IMR-90 (cell line): Measurements from ENCODE around the gene SYT8. TPM values are rescaled to one million over a fixed set of nuclear protein-coding genes. Genes with fewer than 3 reads are reported as not detected.

Experiments
- ATAC-seq: fragments of 200-7000 bp; cut with Tn5 transposase; 2 replicates; pipeline ENCODE4 v1.9.1; 2020; ENCODE audit warnings: low read depth, mild to moderate bottlenecking, moderate library complexity
- BruUV-seq: library from RNA; stranded (reverse); fragments of 400-500 nt; replicated peaks from 2 replicates; lab custom pipeline; 2021; lab: Mats Ljungman, UMichigan
- CTCF ChIA-PET: fragments of 300-600 bp; formaldehyde crosslinking; extraction: SDS; loops from one replicate; lab custom pipeline; 2021; ENCODE audit warnings: antibody characterized with exemption; lab: Yijun Ruan, JAX
- POLR2A ChIA-PET: fragments of 300-600 bp; sonication (Branson Sonifier 250); formaldehyde crosslinking; loops from one replicate; lab custom pipeline; 2022; ENCODE audit warnings: antibody characterized with exemption; ENCODE audit not compliant: unreplicated experiment; lab: Charles Lee
- DNase-seq: peaks from one replicate; pipeline ENCODE4 v3.0.0; 2013
- H2AFZ ChIP-seq: replicated peaks from 2 replicates; pipeline ENCODE3; 2013; ENCODE audit warnings: low read length, mild to moderate bottlenecking; ENCODE audit not compliant: poor library complexity
- H2AK5ac ChIP-seq: 2 replicates; pipeline ENCODE4 v1.6.1; 2013; ENCODE audit warnings: low read depth, low read length, inconsistent platforms
- H2AK9ac ChIP-seq: replicated peaks from 2 replicates; pipeline ENCODE3; 2013; ENCODE audit warnings: mild to moderate bottlenecking, low read depth, low read length, moderate library complexity; ENCODE audit not compliant: poor library complexity
- H2BK120ac ChIP-seq: 2 replicates; pipeline ENCODE4 v1.6.1; 2013; ENCODE audit warnings: low read depth, low read length, inconsistent platforms
- H2BK15ac ChIP-seq: 3 replicates; pipeline ENCODE4 v1.6.1; 2013; ENCODE audit warnings: low read depth, low read length, inconsistent platforms
- H2BK20ac ChIP-seq: 2 replicates; pipeline ENCODE4 v1.6.1; 2013; ENCODE audit warnings: low read depth, mild to moderate bottlenecking, inconsistent platforms, low read length, moderate library complexity
- H2BK5ac ChIP-seq: 2 replicates; pipeline ENCODE4 v1.6.1; 2013; ENCODE audit warnings: mild to moderate bottlenecking, low read depth, low read length, inconsistent platforms; ENCODE audit not compliant: poor library complexity, severe bottlenecking
- H3K14ac ChIP-seq: replicated peaks from 2 replicates; pipeline ENCODE4 v1.6.1; 2013; ENCODE audit warnings: low read depth, low read length, inconsistent platforms
- H3K18ac ChIP-seq: 2 replicates; pipeline ENCODE4 v1.6.1; 2013; ENCODE audit warnings: low read depth, low read length, control low read depth
- H3K23ac ChIP-seq: 2 replicates; pipeline ENCODE4 v1.6.1; 2013; ENCODE audit warnings: low read depth, low read length, inconsistent platforms
- H3K27ac ChIP-seq: 2 replicates; pipeline ENCODE4 v1.5.1; 2013; ENCODE audit warnings: mild to moderate bottlenecking, control low read depth, low read length; ENCODE audit not compliant: insufficient read depth
- H3K27me3 ChIP-seq: 2 replicates; pipeline ENCODE4 v1.6.1; 2013; ENCODE audit warnings: low read length; ENCODE audit not compliant: control insufficient read depth, insufficient read depth
- H3K36me3 ChIP-seq: 2 replicates; pipeline ENCODE4 v1.6.1; 2013; ENCODE audit warnings: low read length, mixed read lengths; ENCODE audit not compliant: control insufficient read depth, insufficient read depth
- H3K4ac ChIP-seq: 2 replicates; pipeline ENCODE4 v1.6.1; 2013; ENCODE audit warnings: low read depth, low read length, inconsistent platforms
- H3K4me1 ChIP-seq: 2 replicates; pipeline ENCODE4 v1.6.1; 2013; ENCODE audit warnings: low read length, mixed read lengths; ENCODE audit not compliant: control insufficient read depth, insufficient read depth
- H3K4me2 ChIP-seq: 2 replicates; pipeline ENCODE4 v1.6.1; 2013; ENCODE audit warnings: low read depth, mild to moderate bottlenecking, control low read depth, low read length, moderate library complexity
- H3K4me3 ChIP-seq: 2 replicates; pipeline ENCODE4 v1.5.1; 2013; ENCODE audit warnings: low read depth, mild to moderate bottlenecking, control low read depth, low read length, moderate library complexity; ENCODE audit not compliant: insufficient read depth
- H3K56ac ChIP-seq: 2 replicates; pipeline ENCODE4 v1.6.1; 2013; ENCODE audit warnings: low read length, inconsistent platforms; ENCODE audit not compliant: insufficient read depth; ENCODE audit errors: extremely low read depth
- H3K79me1 ChIP-seq, 2 experiments: 2 replicates each; pipeline ENCODE4 v1.6.1; 2013; ENCODE audit warnings: low read length in 2 of 2, inconsistent platforms in 1 of 2, low read depth in 1 of 2
- H3K9ac ChIP-seq: 2 replicates; pipeline ENCODE4 v1.6.1; 2013; ENCODE audit warnings: low read depth, low read length, control low read depth
- H3K9me1 ChIP-seq: 2 replicates; pipeline ENCODE4 v1.6.1; 2013; ENCODE audit warnings: low read length, inconsistent platforms; ENCODE audit not compliant: insufficient read depth
- H3K9me3 ChIP-seq: 2 replicates; pipeline ENCODE4 v1.6.1; 2013; ENCODE audit warnings: low read length; ENCODE audit not compliant: control insufficient read depth, insufficient read depth
- H4K20me1 ChIP-seq: 2 replicates; pipeline ENCODE4 v1.6.1; 2013; ENCODE audit warnings: low read length, inconsistent platforms; ENCODE audit not compliant: insufficient read depth
- H4K5ac ChIP-seq: 2 replicates; pipeline ENCODE4 v1.6.1; 2013; ENCODE audit warnings: mild to moderate bottlenecking, low read depth, low read length, control low read depth
- H4K8ac ChIP-seq, 2 experiments: 2 replicates each; pipeline ENCODE4 v1.6.1; 2013; ENCODE audit warnings: low read depth in 2 of 2, low read length in 2 of 2, control low read depth in 1 of 2, inconsistent platforms in 1 of 2
- H4K91ac ChIP-seq: 2 replicates; pipeline ENCODE4 v1.6.1; 2013; ENCODE audit warnings: low read depth, low read length, inconsistent platforms; ENCODE audit not compliant: insufficient read depth
- BHLHE40 ChIP-seq: fragments of 150-350 bp; IDR thresholded peaks from 2 replicates; pipeline ENCODE4 v1.6.1; 2016; ENCODE audit warnings: mild to moderate bottlenecking, low read depth, low read length
- CEBPB ChIP-seq: IDR thresholded peaks from 2 replicates; pipeline ENCODE4 v1.6.1; 2012; ENCODE audit warnings: low read depth, low read length, improper control_type of control experiment
- CHD1 ChIP-seq: IDR thresholded peaks from 2 replicates; pipeline ENCODE4 v1.6.1; 2012; ENCODE audit warnings: low read depth, low read length, improper control_type of control experiment
- FOS ChIP-seq: fragments of 150-350 bp; IDR thresholded peaks from 2 replicates; pipeline ENCODE4 v1.6.1; 2016; ENCODE audit warnings: low read depth, low read length
- MAFK ChIP-seq: IDR thresholded peaks from 2 replicates; pipeline ENCODE4 v1.6.1; 2012; ENCODE audit warnings: low read depth, low read length, improper control_type of control experiment
- MAZ ChIP-seq: IDR thresholded peaks from 2 replicates; pipeline ENCODE4 v1.6.1; 2012; ENCODE audit warnings: low read depth, mild to moderate bottlenecking, low read length, improper control_type of control experiment, moderate library complexity, borderline replicate concordance
- MXI1 ChIP-seq: IDR thresholded peaks from 2 replicates; pipeline ENCODE4 v1.6.1; 2012; ENCODE audit warnings: low read depth, mild to moderate bottlenecking, low read length, moderate library complexity, borderline replicate concordance
- NFE2L2 ChIP-seq: fragments of 150-350 bp; IDR thresholded peaks from 2 replicates; pipeline ENCODE4 v1.6.1; 2016; ENCODE audit warnings: low read depth, mild to moderate bottlenecking, low read length
- POLR2A ChIP-seq: IDR thresholded peaks from 2 replicates; pipeline ENCODE4 v1.6.1; 2012; ENCODE audit warnings: mild to moderate bottlenecking, low read depth, low read length
- RAD21 ChIP-seq: IDR thresholded peaks from 2 replicates; pipeline ENCODE4 v1.6.1; 2012; ENCODE audit warnings: low read length, improper control_type of control experiment
- RCOR1 ChIP-seq: IDR thresholded peaks from 2 replicates; pipeline ENCODE4 v1.6.1; 2012; ENCODE audit warnings: mild to moderate bottlenecking, low read length, improper control_type of control experiment; ENCODE audit not compliant: insufficient replicate concordance
- RFX5 ChIP-seq: IDR thresholded peaks from 2 replicates; pipeline ENCODE4 v1.8.0; 2012; ENCODE audit warnings: low read depth, mild to moderate bottlenecking, low read length, moderate library complexity
- SMC3 ChIP-seq: fragments of 150-350 bp; IDR thresholded peaks from 2 replicates; pipeline ENCODE4 v1.6.1; 2016; ENCODE audit warnings: low read depth, mild to moderate bottlenecking, antibody characterized with exemption, low read length, moderate library complexity
- WGBS, 2 experiments: methylation state at CpG; one replicate each; pipeline versions ENCODE4 v1.1.5 to v1.1.7; 2013; ENCODE audit warnings: missing lambda C conversion rate in 2 of 2; ENCODE audit not compliant: insufficient read length in 1 of 2; ENCODE audit errors: extremely low coverage in 2 of 2; 5-methylcytosine and 5-hydroxymethylcytosine counted together
- dilution Hi-C: fragments of 300-500 bp; cut with HindIII; formaldehyde crosslinking; loops from one replicate; pipeline ENCODE4 v1.14.3; 2018; ENCODE audit warnings: low sequenced_read_pairs; ENCODE audit not compliant: unreplicated experiment
- in situ Hi-C: fragments of 300-500 bp; cut with MboI; formaldehyde crosslinking; loops from 3 replicates; pipeline ENCODE4 v1.14.3; 2019; ENCODE audit warnings: low sequenced_read_pairs, inconsistent platforms, mixed read lengths
- intact Hi-C: fragments of 100-400 bp; cut with micrococcal nuclease; formaldehyde crosslinking; loops from 2 replicates; pipeline ENCODE4 v1.10.0; 2022
- polyA plus RNA-seq, 3 experiments: library from polyadenylated mRNA; depleted of rRNA; stranded (reverse); fragments of >200 nt; gene quantifications; 2 replicates each; pipeline ENCODE4 v1.2.3, GENCODE V29; 2012; ENCODE audit warnings: low replicate concordance in 1 of 3
- total RNA-seq: library from RNA; depleted of rRNA; stranded (reverse); fragments of >200 nt; gene quantifications from 2 replicates; pipeline ENCODE4 v1.2.3, GENCODE V29; 2012
- TF ChIP-seq, protein P1 (sequence below): conservative IDR thresholded peaks from 2 replicates; pipeline ENCODE4 v1.5.1; 2012; ENCODE audit warnings: mild to moderate bottlenecking, low read depth, low read length, improper control_type of control experiment
- TF ChIP-seq, protein P2 (sequence below): fragments of 150-350 bp; IDR thresholded peaks from 2 replicates; pipeline ENCODE4 v1.6.1; 2016; ENCODE audit warnings: low read depth, mild to moderate bottlenecking, low read length, moderate library complexity, borderline replicate concordance
- TF ChIP-seq, protein P3 (sequence below): fragments of 150-350 bp; IDR thresholded peaks from 2 replicates; pipeline ENCODE4 v1.6.1; 2017; ENCODE audit warnings: mild to moderate bottlenecking, antibody characterized with exemption, low read length, low read depth

Gene SYT8
- total and polyA plus RNA-seq, 2 of the 4 experiments (the other 2 are of a cell fraction), result not detected

DNA sequence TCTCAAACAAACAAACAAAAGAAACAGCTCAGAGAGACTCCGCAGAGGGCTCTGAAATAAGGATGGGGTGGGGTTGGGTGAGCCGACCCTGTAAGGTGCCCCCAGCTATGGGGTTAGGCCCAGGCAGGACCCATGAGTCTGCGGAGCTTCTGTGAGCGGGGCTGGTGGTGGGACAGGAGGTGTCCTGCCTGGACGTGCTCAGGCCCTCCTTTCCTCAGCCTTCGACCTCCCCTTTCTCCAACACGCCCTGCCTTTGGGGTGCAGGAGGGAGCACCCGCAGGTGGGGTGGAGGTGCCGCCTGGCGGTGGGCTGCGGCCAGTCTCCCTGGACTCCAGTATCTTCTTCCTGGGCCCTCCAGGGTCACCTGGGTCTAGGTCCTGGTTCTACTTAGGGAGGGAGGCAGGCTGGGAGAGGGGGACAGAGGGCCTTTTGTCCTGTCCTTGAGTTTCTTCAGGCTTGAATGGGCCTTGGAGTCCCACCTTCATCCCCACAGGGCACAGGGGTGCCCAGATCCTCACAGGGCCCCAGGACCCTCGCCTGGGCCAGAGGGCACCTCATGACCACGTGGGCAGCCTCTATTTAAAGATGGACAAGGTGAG, 44.7 kb downstream of the SYT8 start:
- Histone ChIP-seq H2BK15ac (no peak overlapping the region), H2BK120ac (no peak overlapping the region), H3K4me3 (no peak overlapping the region), H3K9ac (no peak overlapping the region), H2AFZ (no peak overlapping the region), H2BK20ac (no peak overlapping the region), H3K4me1 (peaks cover 3% of the 10 kb centered on the region; the same call in 1 of the 2 replicates), H4K8ac (no peak overlapping the region), H3K9me3 (no peaks in the 10 kb centered on the region), H2AK5ac (no peak overlapping the region), H3K4ac (no peak overlapping the region), H3K36me3 (no peaks in the 10 kb centered on the region), H2AK9ac (no peak overlapping the region), H4K5ac (no peak overlapping the region), H3K23ac (no peak overlapping the region), H2BK5ac (no peak overlapping the region), H3K18ac (no peak overlapping the region), H3K79me1 (no peaks in the 10 kb centered on the region), H3K14ac (no peak overlapping the region), H4K91ac (no peak overlapping the region), H3K27ac (no peak overlapping the region), H3K4me2 (no peak overlapping the region), H3K27me3 (peaks cover 9% of the 10 kb centered on the region; the same call in 1 of the 2 replicates), H3K56ac (no peak overlapping the region), H3K9me1 (no peaks in the 10 kb centered on the region), H4K20me1 (no peaks in the 10 kb centered on the region)
- ChIA-PET POLR2A (no interaction called here), CTCF (no interaction called here)
- dilution Hi-C loops (no loop called here), intact Hi-C loops (no loop called here), in situ Hi-C loops (no loop called here)
- no TSS peak for BruUV-seq
- ATAC-seq, result no peak
- DNase-seq, result no peak
- 68% methylated on average over 6 of the region's 13 CpGs; no CpG with 5 or more reads in 1 of the 2 experiments for WGBS, 2 experiments
- TF ChIP-seq, protein P1, sequence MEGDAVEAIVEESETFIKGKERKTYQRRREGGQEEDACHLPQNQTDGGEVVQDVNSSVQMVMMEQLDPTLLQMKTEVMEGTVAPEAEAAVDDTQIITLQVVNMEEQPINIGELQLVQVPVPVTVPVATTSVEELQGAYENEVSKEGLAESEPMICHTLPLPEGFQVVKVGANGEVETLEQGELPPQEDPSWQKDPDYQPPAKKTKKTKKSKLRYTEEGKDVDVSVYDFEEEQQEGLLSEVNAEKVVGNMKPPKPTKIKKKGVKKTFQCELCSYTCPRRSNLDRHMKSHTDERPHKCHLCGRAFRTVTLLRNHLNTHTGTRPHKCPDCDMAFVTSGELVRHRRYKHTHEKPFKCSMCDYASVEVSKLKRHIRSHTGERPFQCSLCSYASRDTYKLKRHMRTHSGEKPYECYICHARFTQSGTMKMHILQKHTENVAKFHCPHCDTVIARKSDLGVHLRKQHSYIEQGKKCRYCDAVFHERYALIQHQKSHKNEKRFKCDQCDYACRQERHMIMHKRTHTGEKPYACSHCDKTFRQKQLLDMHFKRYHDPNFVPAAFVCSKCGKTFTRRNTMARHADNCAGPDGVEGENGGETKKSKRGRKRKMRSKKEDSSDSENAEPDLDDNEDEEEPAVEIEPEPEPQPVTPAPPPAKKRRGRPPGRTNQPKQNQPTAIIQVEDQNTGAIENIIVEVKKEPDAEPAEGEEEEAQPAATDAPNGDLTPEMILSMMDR, result no peak
- no peak for TF ChIP-seq MXI1
- TF ChIP-seq CHD1, result no peak
- no peak for TF ChIP-seq BHLHE40
- no peak for TF ChIP-seq SMC3
- TF ChIP-seq, protein P2, sequence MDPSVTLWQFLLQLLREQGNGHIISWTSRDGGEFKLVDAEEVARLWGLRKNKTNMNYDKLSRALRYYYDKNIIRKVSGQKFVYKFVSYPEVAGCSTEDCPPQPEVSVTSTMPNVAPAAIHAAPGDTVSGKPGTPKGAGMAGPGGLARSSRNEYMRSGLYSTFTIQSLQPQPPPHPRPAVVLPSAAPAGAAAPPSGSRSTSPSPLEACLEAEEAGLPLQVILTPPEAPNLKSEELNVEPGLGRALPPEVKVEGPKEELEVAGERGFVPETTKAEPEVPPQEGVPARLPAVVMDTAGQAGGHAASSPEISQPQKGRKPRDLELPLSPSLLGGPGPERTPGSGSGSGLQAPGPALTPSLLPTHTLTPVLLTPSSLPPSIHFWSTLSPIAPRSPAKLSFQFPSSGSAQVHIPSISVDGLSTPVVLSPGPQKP, result no peak
- TF ChIP-seq RCOR1, result no peak
- TF ChIP-seq, protein P3, sequence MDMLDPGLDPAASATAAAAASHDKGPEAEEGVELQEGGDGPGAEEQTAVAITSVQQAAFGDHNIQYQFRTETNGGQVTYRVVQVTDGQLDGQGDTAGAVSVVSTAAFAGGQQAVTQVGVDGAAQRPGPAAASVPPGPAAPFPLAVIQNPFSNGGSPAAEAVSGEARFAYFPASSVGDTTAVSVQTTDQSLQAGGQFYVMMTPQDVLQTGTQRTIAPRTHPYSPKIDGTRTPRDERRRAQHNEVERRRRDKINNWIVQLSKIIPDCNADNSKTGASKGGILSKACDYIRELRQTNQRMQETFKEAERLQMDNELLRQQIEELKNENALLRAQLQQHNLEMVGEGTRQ, result no peak
- no peak for TF ChIP-seq NFE2L2
- TF ChIP-seq MAZ, result no peak
- no peak for TF ChIP-seq POLR2A
- no peak for TF ChIP-seq FOS
- no peak for TF ChIP-seq RFX5
- no peak for TF ChIP-seq RAD21
- TF ChIP-seq MAFK, result no peak
- no peak for TF ChIP-seq CEBPB
